ENCODE data around the gene LRRC47.

DNA sequence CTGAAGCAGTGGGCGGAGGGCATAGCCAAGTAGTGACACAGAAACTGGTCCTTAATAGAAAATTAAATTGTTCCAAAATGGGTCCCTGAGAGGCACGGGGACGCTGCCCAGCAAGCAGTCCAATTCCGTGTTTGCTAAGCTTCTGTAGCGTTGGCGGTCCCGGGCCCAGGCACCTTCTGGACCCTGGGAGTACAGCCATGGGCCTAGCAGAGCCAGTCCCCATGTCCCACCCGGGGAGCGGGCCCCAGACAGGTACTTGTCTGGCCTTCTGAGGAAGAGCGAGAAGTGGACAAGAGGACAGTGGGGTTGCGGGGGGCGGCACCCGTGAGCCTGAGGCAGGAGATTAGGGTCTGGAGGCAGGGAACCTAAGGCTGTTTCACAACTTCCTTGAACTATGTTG is 55.5 kb downstream of the LRRC47 start:
- TF ChIP-seq, protein P1, sequence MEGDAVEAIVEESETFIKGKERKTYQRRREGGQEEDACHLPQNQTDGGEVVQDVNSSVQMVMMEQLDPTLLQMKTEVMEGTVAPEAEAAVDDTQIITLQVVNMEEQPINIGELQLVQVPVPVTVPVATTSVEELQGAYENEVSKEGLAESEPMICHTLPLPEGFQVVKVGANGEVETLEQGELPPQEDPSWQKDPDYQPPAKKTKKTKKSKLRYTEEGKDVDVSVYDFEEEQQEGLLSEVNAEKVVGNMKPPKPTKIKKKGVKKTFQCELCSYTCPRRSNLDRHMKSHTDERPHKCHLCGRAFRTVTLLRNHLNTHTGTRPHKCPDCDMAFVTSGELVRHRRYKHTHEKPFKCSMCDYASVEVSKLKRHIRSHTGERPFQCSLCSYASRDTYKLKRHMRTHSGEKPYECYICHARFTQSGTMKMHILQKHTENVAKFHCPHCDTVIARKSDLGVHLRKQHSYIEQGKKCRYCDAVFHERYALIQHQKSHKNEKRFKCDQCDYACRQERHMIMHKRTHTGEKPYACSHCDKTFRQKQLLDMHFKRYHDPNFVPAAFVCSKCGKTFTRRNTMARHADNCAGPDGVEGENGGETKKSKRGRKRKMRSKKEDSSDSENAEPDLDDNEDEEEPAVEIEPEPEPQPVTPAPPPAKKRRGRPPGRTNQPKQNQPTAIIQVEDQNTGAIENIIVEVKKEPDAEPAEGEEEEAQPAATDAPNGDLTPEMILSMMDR (IDR thresholded peaks at IDR 0.05) = no peak
- TF ChIP-seq POLR2A (IDR thresholded peaks at IDR 0.05) = no peak

Measured in uterus (tissue), 2 donors.